ENCODE measurements around the gene AGBL4.

DNA sequence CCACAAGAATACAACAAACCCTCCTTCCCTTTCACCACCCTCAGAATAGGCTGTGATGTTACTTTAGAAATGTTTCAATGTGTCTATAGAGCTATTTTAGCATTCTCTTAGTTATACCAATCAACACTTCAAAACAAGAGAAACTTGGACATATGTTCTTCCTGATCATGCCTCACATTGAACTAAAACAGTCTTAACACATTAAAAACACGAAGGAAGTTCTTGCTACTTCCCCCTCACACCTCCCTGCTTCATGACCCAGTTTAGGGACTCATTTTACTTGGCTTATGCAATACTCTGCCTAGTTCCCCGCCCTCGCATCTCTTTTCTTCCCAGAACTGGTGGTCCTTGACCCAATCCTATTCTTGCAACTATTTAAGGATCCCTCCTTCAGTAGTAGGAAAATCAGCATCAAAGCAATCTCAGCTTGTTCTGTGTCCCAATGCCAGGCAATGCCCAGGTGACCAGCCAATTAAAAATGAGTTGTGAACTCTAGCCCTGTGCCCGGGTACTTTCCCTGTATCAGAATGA is 838.2 kb downstream of the AGBL4 start:
- TF ChIP-seq, protein P1, sequence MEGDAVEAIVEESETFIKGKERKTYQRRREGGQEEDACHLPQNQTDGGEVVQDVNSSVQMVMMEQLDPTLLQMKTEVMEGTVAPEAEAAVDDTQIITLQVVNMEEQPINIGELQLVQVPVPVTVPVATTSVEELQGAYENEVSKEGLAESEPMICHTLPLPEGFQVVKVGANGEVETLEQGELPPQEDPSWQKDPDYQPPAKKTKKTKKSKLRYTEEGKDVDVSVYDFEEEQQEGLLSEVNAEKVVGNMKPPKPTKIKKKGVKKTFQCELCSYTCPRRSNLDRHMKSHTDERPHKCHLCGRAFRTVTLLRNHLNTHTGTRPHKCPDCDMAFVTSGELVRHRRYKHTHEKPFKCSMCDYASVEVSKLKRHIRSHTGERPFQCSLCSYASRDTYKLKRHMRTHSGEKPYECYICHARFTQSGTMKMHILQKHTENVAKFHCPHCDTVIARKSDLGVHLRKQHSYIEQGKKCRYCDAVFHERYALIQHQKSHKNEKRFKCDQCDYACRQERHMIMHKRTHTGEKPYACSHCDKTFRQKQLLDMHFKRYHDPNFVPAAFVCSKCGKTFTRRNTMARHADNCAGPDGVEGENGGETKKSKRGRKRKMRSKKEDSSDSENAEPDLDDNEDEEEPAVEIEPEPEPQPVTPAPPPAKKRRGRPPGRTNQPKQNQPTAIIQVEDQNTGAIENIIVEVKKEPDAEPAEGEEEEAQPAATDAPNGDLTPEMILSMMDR (IDR thresholded peaks at IDR 0.05): no peak
- no peak for TF ChIP-seq POLR2A (IDR thresholded peaks at IDR 0.05)

Data from lower leg skin (tissue), 3 donors.